ENCODE data around the gene NPC1. TPM values are rescaled to one million over a fixed set of nuclear protein-coding genes. Genes with fewer than 3 reads are reported as not detected.
A peak's percentile ranks its signal among the peaks of the same experiment; 100 is the strongest.

The NPC1 gene
- total RNA-seq, 4 donors from 2014 or later = 10.0 to 58.9 (median 41.1) TPM

- DNase-seq = no peak
- Histone ChIP-seq H3K27me3 (no peaks in the 10 kb centered on the region), H3K36me3 (no peaks in the 10 kb centered on the region), H3K4me3 (no peak overlapping the region), H3K9me3 (no peaks in the 10 kb centered on the region), H3K4me1 (no peaks in the 10 kb centered on the region), H3K27ac (no peak overlapping the region)
- TF ChIP-seq POLR2A (IDR thresholded peaks at IDR 0.05) (no peak), CTCF (IDR thresholded peaks at IDR 0.05) (no peak)
- intact Hi-C loops (cut with DNase I; ENCODE audit: low total_unique reads) = no loop called here
These were observed 59.7 kb downstream of the NPC1 start for GRCh38 chr18:23526501-23527063.

GRCh38 chr18:23524213-23524707, 62.0 kb downstream of the NPC1 start:
- TF ChIP-seq CTCF (IDR thresholded peaks at IDR 0.05) (no peak), POLR2A (IDR thresholded peaks at IDR 0.05) (no peak)
- H3K4me1 ChIP-seq = no peaks in the 10 kb centered on the region
- H3K27ac ChIP-seq = no peak overlapping the region
- H3K27me3 ChIP-seq = no peaks in the 10 kb centered on the region
- DNase-seq = no peak
- H3K4me3 ChIP-seq = no peak overlapping the region
- intact Hi-C loops (cut with DNase I; ENCODE audit: low total_unique reads) = no loop called here
- no peaks in the 10 kb centered on the region for H3K36me3 ChIP-seq
- H3K9me3 ChIP-seq = no peaks in the 10 kb centered on the region

- DNase-seq = no peak
- Histone ChIP-seq H3K27me3 (no peaks in the 10 kb centered on the region), H3K9me3 (no peaks in the 10 kb centered on the region), H3K4me1 (no peaks in the 10 kb centered on the region), H3K4me3 (no peak overlapping the region), H3K36me3 (no peaks in the 10 kb centered on the region), H3K27ac (no peak overlapping the region)
- intact Hi-C loops (cut with DNase I; ENCODE audit: low total_unique reads) = no loop called here
- no peak for TF ChIP-seq POLR2A (IDR thresholded peaks at IDR 0.05)
- no peak for TF ChIP-seq CTCF (IDR thresholded peaks at IDR 0.05)
These were observed 62.7 kb downstream of the NPC1 start for GRCh38 chr18:23523429-23524212.

GRCh38 chr18:23521907-23522306, 64.4 kb downstream of the NPC1 start:
- intact Hi-C loops (cut with DNase I; ENCODE audit: low total_unique reads) = no loop called here
- TF ChIP-seq CTCF (IDR thresholded peaks at IDR 0.05) = no peak
- TF ChIP-seq POLR2A (IDR thresholded peaks at IDR 0.05) = no peak
- DNase-seq = peak in 1 of 2 donors; percentile 30
- H3K36me3 ChIP-seq = no peaks in the 10 kb centered on the region
- H3K4me3 ChIP-seq = no peak overlapping the region
- H3K4me1 ChIP-seq = no peaks in the 10 kb centered on the region
- H3K9me3 ChIP-seq = no peaks in the 10 kb centered on the region
- peak overlapping the region in 1 of 2 donors; percentile 59 for H3K27ac ChIP-seq
- no peaks in the 10 kb centered on the region for H3K27me3 ChIP-seq

GRCh38 chr18:23521271-23521670, 65.0 kb downstream of the NPC1 start:
- H3K27ac ChIP-seq = peak overlapping the region in 1 of 2 donors; percentile 59
- no peaks in the 10 kb centered on the region for H3K36me3 ChIP-seq
- TF ChIP-seq CTCF (IDR thresholded peaks at IDR 0.05) (no peak), POLR2A (IDR thresholded peaks at IDR 0.05) (no peak)

More at GRCh38 chr18:23521271-23521670, 65.0 kb downstream of the NPC1 start:
- Histone ChIP-seq H3K4me1 (no peaks in the 10 kb centered on the region), H3K9me3 (no peaks in the 10 kb centered on the region), H3K27me3 (no peaks in the 10 kb centered on the region), H3K4me3 (no peak overlapping the region)
- no peak for DNase-seq
- intact Hi-C loops (cut with DNase I; ENCODE audit: low total_unique reads) = no loop called here

All from uterus (tissue), 4 donors.